Mammary epithelial cell (primary cell): ENCODE results near the gene LIN7A.

Experiments
- CTCF ChIP-seq, 2 donors: IDR thresholded peaks in 1 of 2; conservative IDR thresholded peaks in 1 of 2; 2 replicates each; pipeline ENCODE4 v1.5.1; 2011 to 2012; ENCODE audit warnings: inconsistent platforms in 2 of 2, low read length in 2 of 2, mild to moderate bottlenecking in 2 of 2, control low read depth in 1 of 2, low read depth in 1 of 2; ENCODE audit not compliant: insufficient read depth in 1 of 2; ENCODE audit errors: extremely low read depth in 1 of 2
- EZH2 ChIP-seq: IDR thresholded peaks from 2 replicates; pipeline ENCODE4 v1.6.1; 2012; ENCODE audit warnings: low read length, inconsistent platforms, borderline replicate concordance

GRCh38 chr12:80747800-80748199 is 189.9 kb downstream of the LIN7A start:
- TF ChIP-seq CTCF (conservative IDR thresholded peaks at IDR 0.05 in 1 of 2, IDR thresholded peaks at IDR 0.05 in 1 of 2; ENCODE audit: extremely low read depth in 1 of 2, insufficient read depth in 1 of 2, low read depth in 1 of 2, low read length in 2 of 2) = no peak
- TF ChIP-seq EZH2 = no peak
